WTC11 (cell line): ENCODE results near the gene SLAIN1. TPM values are rescaled to one million over a fixed set of nuclear protein-coding genes. Genes with fewer than 3 reads are reported as not detected.

Experiments
- ATAC-seq: fragments of 200-7000 bp; cut with Tn5 transposase; 2 replicates; pipeline ENCODE4 v1.10.0; 2021; ENCODE audit warnings: mild to moderate bottlenecking, moderate library complexity
- Bru-seq: library from RNA; stranded (reverse); fragments of 400-500 nt; gene quantifications from one replicate; lab custom pipeline; 2021; lab: Mats Ljungman, UMichigan
- CTCF ChIA-PET: fragments of 300-600 bp; sonication (Branson Sonifier 250); formaldehyde crosslinking; loops from one replicate; lab custom pipeline; 2021; ENCODE audit warnings: antibody characterized with exemption; lab: Charles Lee
- POLR2A ChIA-PET: fragments of 350-600 bp; sonication (Branson Sonifier 250); formaldehyde crosslinking; loops from one replicate; lab custom pipeline; 2021; ENCODE audit warnings: antibody characterized with exemption; lab: Charles Lee
- DNase-seq: peaks from one replicate; pipeline ENCODE4 v3.0.0; 2021; ENCODE audit warnings: low spot score
- H3K27ac Mint-ChIP-seq: 2 replicates; pipeline ENCODE4 v1.8.0; 2021; ENCODE audit warnings: mixed read lengths
- H3K27me3 Mint-ChIP-seq: 2 replicates; pipeline ENCODE4 v1.8.0; 2021; ENCODE audit warnings: low read depth, mild to moderate bottlenecking, moderate library complexity, mixed read lengths
- H3K36me3 Mint-ChIP-seq: 2 replicates; pipeline ENCODE4 v1.8.0; 2021; ENCODE audit warnings: mixed read lengths
- H3K4me1 Mint-ChIP-seq: 2 replicates; pipeline ENCODE4 v1.8.0; 2022; ENCODE audit warnings: mixed read lengths
- H3K4me3 Mint-ChIP-seq: 2 replicates; pipeline ENCODE4 v1.8.0; 2021; ENCODE audit warnings: mild to moderate bottlenecking, moderate library complexity, mixed read lengths
- H3K9me3 Mint-ChIP-seq: 2 replicates; pipeline ENCODE4 v1.8.0; 2021; ENCODE audit warnings: mixed read lengths
- ATF1 ChIP-seq: sonication (generic); formaldehyde crosslinking; IDR thresholded peaks from 2 replicates; pipeline ENCODE4 v1.8.1; 2023; ENCODE audit warnings: mild to moderate bottlenecking, moderate library complexity, missing genetic modification reagents
- CREM ChIP-seq: sonication (generic); formaldehyde crosslinking; IDR thresholded peaks from 2 replicates; pipeline ENCODE4 v1.8.1; 2022; ENCODE audit warnings: mild to moderate bottlenecking, missing genetic modification reagents, moderate library complexity
- IRF2 ChIP-seq: sonication (generic); formaldehyde crosslinking; IDR thresholded peaks from 2 replicates; pipeline ENCODE4 v1.8.0; 2022; ENCODE audit warnings: low read depth, missing genetic modification reagents, borderline replicate concordance
- JUN ChIP-seq: sonication (generic); formaldehyde crosslinking; IDR thresholded peaks from 2 replicates; pipeline ENCODE4 v1.8.0; 2023; ENCODE audit warnings: mild to moderate bottlenecking, missing genetic modification reagents
- KAT7 ChIP-seq: sonication (generic); formaldehyde crosslinking; IDR thresholded peaks from 2 replicates; pipeline ENCODE4 v1.8.1; 2023; ENCODE audit warnings: missing genetic modification reagents, mild to moderate bottlenecking, borderline replicate concordance
- SP1 ChIP-seq: sonication (generic); formaldehyde crosslinking; conservative IDR thresholded peaks from 2 replicates; pipeline ENCODE4 v1.8.1; 2022; ENCODE audit warnings: missing genetic modification reagents
- TP53 ChIP-seq: sonication (generic); formaldehyde crosslinking; IDR thresholded peaks from 2 replicates; pipeline ENCODE4 v1.8.1; 2023; ENCODE audit warnings: mild to moderate bottlenecking, missing genetic modification reagents
- ZNF232 ChIP-seq: sonication (generic); formaldehyde crosslinking; IDR thresholded peaks from 2 replicates; pipeline ENCODE4 v1.8.0; 2022; ENCODE audit warnings: mild to moderate bottlenecking, missing genetic modification reagents
- ZNF263 ChIP-seq: sonication (generic); formaldehyde crosslinking; IDR thresholded peaks from 2 replicates; pipeline ENCODE4 v1.8.1; 2022; ENCODE audit warnings: low read depth, mild to moderate bottlenecking, moderate library complexity, missing genetic modification reagents
- ZNF423 ChIP-seq: fragments of 250-450 bp; sonication (Bioruptor Pico); IDR thresholded peaks from 2 replicates; pipeline ENCODE4 v2.1.2; 2022; ENCODE audit warnings: mild to moderate bottlenecking, moderate library complexity
- long read RNA-seq, 3 experiments: library from RNA in 1 of 3; library from capped mRNA in 1 of 3; library from polyadenylated mRNA in 1 of 3; unstranded in 2 of 3; stranded (forward) in 1 of 3; transcript quantifications; one replicate each; pipeline ENCODE4 v2.0.0, GENCODE V29; 2021
- total RNA-seq: library from RNA; stranded (reverse); gene quantifications from 3 replicates; pipeline ENCODE4 v1.2.3, GENCODE V29; 2021
- TF ChIP-seq, protein P1 (sequence below): sonication (generic); formaldehyde crosslinking; IDR thresholded peaks from 2 replicates; pipeline ENCODE4 v1.8.1; 2023; ENCODE audit warnings: mild to moderate bottlenecking, missing genetic modification reagents
- TF ChIP-seq, protein P2 (sequence below): sonication (generic); formaldehyde crosslinking; IDR thresholded peaks from 2 replicates; pipeline ENCODE4 v1.8.1; 2022; ENCODE audit warnings: mild to moderate bottlenecking, moderate library complexity, missing genetic modification reagents
- TF ChIP-seq, protein P3 (sequence below): sonication (generic); formaldehyde crosslinking; IDR thresholded peaks from 2 replicates; pipeline ENCODE4 v1.8.0; 2022; ENCODE audit warnings: missing genetic modification reagents
- TF ChIP-seq, protein P4 (sequence below): fragments of 250-450 bp; sonication (Bioruptor Pico); IDR thresholded peaks from 2 replicates; pipeline ENCODE4 v1.9.0; 2021; ENCODE audit warnings: mild to moderate bottlenecking
- TF ChIP-seq, protein P5 (sequence below): sonication (generic); formaldehyde crosslinking; IDR thresholded peaks from 2 replicates; pipeline ENCODE4 v1.8.0; 2023; ENCODE audit warnings: missing genetic modification reagents, mild to moderate bottlenecking, borderline replicate concordance
- TF ChIP-seq, protein P6 (sequence below): sonication (generic); formaldehyde crosslinking; IDR thresholded peaks from 2 replicates; pipeline ENCODE4 v1.8.0; 2022; ENCODE audit warnings: mild to moderate bottlenecking, missing genetic modification reagents

The SLAIN1 gene
- total RNA-seq (29.7 to 33.1 TPM (median 32.0 TPM) in 3 replicates), Bru-seq, nascent RNA (percentile 92 among the genes with signal in this experiment)
- long read RNA-seq, experiment 1, transcript SLAIN1-206 (7 exons, 2,855 nt): major isoform, 110 of 264 reads
- long read RNA-seq, experiment 1, partial matches to known transcripts: 3 of 264 reads
- long read RNA-seq, experiment 1, other reads (novel, unspliced or antisense): 149 of 264 reads
- long read RNA-seq, experiment 2, transcript SLAIN1-206 (7 exons, 2,855 nt): major isoform, 9 of 32 reads
- long read RNA-seq, experiment 2, partial matches to known transcripts: 6 of 32 reads
- long read RNA-seq, experiment 2, other reads (novel, unspliced or antisense): 17 of 32 reads
- long read RNA-seq, experiment 3: 0 reads

DNA sequence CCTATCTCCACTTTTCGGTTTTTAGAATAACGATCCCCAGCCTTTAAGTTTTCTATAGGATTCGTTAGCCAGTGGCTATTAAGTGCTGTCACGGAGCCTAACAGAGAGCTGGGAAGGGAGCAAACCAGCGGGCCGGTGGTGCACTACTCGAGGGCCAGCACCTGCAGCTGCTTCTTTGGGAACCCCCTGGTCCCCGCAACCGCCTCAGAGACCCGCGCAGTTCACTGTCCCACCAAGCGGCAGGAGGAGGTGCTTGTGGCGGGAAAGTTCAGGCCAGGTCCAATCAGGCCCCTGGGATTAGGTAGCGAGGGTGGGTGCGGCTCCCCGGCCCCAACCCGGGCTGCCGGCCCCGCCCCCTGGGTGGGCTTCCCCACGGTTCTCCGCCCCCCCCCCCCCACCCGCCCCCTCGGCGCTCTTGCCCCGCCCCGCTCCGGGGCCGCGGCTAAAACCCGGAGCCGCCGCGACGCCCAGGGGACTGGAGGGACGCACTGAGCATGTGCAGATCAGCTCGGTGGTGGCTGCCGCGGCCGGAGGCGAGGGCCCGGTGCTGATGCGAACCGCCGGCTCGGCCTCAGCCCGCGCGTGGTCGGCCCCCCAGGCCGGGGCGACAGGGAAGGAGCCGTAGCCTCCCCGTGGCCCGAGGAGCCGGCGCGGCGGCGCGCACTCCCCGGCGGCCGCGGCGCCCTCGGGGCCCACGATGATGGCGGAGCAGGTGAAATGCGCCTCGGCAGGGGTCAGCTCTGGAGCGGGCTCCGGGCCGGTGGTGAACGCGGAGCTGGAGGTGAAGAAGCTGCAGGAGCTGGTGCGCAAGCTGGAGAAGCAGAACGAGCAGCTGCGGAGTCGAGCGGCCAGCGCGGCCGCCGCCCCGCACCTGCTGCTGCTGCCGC, at the start of gene SLAIN1:
TSS of gene SLAIN1 (plus strand) at position 471 of the 887 bp plus-strand sequence. CDS start at position 698, 227 bp downstream.
- ChIA-PET POLR2A (interaction anchor here (0.6 to 0.9 kb wide), 2 partner anchors 27 to 429 kb away, joined by 3 read pairs; no protein-coding TSS in a partner anchor), CTCF (interaction anchor here (0.6 to 2.9 kb wide), 4 partner anchors 8 to 219 kb away, joined by 3 to 12 read pairs (median 4); no protein-coding TSS in a partner anchor)
- peaks cover 39% of the 10 kb centered on the region for H3K4me1 Mint-ChIP-seq
- peaks cover 5% of the 10 kb centered on the region for H3K9me3 Mint-ChIP-seq
- peaks cover 7% of the 10 kb centered on the region for H3K27me3 Mint-ChIP-seq
- ATAC-seq (peak; percentile 95), DNase-seq (peak; percentile 90)
- peaks cover 6% of the 10 kb centered on the region; the same call in 1 of the 2 replicates for H3K36me3 Mint-ChIP-seq
- peak within 1 kb of the TSS; percentile 99 for H3K4me3 Mint-ChIP-seq
- H3K27ac Mint-ChIP-seq: peak within 1 kb of the TSS; percentile 91
- TF ChIP-seq, protein P1, sequence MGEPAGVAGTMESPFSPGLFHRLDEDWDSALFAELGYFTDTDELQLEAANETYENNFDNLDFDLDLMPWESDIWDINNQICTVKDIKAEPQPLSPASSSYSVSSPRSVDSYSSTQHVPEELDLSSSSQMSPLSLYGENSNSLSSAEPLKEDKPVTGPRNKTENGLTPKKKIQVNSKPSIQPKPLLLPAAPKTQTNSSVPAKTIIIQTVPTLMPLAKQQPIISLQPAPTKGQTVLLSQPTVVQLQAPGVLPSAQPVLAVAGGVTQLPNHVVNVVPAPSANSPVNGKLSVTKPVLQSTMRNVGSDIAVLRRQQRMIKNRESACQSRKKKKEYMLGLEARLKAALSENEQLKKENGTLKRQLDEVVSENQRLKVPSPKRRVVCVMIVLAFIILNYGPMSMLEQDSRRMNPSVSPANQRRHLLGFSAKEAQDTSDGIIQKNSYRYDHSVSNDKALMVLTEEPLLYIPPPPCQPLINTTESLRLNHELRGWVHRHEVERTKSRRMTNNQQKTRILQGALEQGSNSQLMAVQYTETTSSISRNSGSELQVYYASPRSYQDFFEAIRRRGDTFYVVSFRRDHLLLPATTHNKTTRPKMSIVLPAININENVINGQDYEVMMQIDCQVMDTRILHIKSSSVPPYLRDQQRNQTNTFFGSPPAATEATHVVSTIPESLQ (CRISPR knock-in tag): no peak
- TF ChIP-seq ZNF423 (CRISPR knock-in tag) (no peak), TP53 (peak; percentile 83; the same call in 1 of the 2 replicates), ZNF263 (CRISPR knock-in tag) (no peak), ATF1 (CRISPR knock-in tag) (no peak), CREM (CRISPR knock-in tag) (0 out of 2 replicates have a peak, but pooled peaks have one; percentile 48), IRF2 (CRISPR knock-in tag) (no peak), ZNF232 (CRISPR knock-in tag) (peak; percentile 68; the same call in 1 of the 2 replicates), JUN (0 out of 2 replicates have a peak, but pooled peaks have one; percentile 36), SP1 (peak; percentile 87), KAT7 (CRISPR knock-in tag) (0 out of 2 replicates have a peak, but pooled peaks have one; percentile 11)
- TF ChIP-seq, protein P2, sequence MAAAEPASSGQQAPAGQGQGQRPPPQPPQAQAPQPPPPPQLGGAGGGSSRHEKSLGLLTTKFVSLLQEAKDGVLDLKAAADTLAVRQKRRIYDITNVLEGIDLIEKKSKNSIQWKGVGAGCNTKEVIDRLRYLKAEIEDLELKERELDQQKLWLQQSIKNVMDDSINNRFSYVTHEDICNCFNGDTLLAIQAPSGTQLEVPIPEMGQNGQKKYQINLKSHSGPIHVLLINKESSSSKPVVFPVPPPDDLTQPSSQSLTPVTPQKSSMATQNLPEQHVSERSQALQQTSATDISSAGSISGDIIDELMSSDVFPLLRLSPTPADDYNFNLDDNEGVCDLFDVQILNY: peak; percentile 45; the same call in 1 of the 2 replicates
- TF ChIP-seq, protein P3, sequence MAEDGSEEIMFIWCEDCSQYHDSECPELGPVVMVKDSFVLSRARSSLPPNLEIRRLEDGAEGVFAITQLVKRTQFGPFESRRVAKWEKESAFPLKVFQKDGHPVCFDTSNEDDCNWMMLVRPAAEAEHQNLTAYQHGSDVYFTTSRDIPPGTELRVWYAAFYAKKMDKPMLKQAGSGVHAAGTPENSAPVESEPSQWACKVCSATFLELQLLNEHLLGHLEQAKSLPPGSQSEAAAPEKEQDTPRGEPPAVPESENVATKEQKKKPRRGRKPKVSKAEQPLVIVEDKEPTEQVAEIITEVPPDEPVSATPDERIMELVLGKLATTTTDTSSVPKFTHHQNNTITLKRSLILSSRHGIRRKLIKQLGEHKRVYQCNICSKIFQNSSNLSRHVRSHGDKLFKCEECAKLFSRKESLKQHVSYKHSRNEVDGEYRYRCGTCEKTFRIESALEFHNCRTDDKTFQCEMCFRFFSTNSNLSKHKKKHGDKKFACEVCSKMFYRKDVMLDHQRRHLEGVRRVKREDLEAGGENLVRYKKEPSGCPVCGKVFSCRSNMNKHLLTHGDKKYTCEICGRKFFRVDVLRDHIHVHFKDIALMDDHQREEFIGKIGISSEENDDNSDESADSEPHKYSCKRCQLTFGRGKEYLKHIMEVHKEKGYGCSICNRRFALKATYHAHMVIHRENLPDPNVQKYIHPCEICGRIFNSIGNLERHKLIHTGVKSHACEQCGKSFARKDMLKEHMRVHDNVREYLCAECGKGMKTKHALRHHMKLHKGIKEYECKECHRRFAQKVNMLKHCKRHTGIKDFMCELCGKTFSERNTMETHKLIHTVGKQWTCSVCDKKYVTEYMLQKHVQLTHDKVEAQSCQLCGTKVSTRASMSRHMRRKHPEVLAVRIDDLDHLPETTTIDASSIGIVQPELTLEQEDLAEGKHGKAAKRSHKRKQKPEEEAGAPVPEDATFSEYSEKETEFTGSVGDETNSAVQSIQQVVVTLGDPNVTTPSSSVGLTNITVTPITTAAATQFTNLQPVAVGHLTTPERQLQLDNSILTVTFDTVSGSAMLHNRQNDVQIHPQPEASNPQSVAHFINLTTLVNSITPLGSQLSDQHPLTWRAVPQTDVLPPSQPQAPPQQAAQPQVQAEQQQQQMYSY (CRISPR knock-in tag): peak; percentile 97
- TF ChIP-seq, protein P4, sequence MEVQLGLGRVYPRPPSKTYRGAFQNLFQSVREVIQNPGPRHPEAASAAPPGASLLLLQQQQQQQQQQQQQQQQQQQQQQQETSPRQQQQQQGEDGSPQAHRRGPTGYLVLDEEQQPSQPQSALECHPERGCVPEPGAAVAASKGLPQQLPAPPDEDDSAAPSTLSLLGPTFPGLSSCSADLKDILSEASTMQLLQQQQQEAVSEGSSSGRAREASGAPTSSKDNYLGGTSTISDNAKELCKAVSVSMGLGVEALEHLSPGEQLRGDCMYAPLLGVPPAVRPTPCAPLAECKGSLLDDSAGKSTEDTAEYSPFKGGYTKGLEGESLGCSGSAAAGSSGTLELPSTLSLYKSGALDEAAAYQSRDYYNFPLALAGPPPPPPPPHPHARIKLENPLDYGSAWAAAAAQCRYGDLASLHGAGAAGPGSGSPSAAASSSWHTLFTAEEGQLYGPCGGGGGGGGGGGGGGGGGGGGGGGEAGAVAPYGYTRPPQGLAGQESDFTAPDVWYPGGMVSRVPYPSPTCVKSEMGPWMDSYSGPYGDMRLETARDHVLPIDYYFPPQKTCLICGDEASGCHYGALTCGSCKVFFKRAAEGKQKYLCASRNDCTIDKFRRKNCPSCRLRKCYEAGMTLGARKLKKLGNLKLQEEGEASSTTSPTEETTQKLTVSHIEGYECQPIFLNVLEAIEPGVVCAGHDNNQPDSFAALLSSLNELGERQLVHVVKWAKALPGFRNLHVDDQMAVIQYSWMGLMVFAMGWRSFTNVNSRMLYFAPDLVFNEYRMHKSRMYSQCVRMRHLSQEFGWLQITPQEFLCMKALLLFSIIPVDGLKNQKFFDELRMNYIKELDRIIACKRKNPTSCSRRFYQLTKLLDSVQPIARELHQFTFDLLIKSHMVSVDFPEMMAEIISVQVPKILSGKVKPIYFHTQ: no peak
- TF ChIP-seq, protein P5, sequence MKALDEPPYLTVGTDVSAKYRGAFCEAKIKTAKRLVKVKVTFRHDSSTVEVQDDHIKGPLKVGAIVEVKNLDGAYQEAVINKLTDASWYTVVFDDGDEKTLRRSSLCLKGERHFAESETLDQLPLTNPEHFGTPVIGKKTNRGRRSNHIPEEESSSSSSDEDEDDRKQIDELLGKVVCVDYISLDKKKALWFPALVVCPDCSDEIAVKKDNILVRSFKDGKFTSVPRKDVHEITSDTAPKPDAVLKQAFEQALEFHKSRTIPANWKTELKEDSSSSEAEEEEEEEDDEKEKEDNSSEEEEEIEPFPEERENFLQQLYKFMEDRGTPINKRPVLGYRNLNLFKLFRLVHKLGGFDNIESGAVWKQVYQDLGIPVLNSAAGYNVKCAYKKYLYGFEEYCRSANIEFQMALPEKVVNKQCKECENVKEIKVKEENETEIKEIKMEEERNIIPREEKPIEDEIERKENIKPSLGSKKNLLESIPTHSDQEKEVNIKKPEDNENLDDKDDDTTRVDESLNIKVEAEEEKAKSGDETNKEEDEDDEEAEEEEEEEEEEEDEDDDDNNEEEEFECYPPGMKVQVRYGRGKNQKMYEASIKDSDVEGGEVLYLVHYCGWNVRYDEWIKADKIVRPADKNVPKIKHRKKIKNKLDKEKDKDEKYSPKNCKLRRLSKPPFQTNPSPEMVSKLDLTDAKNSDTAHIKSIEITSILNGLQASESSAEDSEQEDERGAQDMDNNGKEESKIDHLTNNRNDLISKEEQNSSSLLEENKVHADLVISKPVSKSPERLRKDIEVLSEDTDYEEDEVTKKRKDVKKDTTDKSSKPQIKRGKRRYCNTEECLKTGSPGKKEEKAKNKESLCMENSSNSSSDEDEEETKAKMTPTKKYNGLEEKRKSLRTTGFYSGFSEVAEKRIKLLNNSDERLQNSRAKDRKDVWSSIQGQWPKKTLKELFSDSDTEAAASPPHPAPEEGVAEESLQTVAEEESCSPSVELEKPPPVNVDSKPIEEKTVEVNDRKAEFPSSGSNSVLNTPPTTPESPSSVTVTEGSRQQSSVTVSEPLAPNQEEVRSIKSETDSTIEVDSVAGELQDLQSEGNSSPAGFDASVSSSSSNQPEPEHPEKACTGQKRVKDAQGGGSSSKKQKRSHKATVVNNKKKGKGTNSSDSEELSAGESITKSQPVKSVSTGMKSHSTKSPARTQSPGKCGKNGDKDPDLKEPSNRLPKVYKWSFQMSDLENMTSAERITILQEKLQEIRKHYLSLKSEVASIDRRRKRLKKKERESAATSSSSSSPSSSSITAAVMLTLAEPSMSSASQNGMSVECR: 0 out of 2 replicates have a peak, but pooled peaks have one; percentile 4
- TF ChIP-seq, protein P6, sequence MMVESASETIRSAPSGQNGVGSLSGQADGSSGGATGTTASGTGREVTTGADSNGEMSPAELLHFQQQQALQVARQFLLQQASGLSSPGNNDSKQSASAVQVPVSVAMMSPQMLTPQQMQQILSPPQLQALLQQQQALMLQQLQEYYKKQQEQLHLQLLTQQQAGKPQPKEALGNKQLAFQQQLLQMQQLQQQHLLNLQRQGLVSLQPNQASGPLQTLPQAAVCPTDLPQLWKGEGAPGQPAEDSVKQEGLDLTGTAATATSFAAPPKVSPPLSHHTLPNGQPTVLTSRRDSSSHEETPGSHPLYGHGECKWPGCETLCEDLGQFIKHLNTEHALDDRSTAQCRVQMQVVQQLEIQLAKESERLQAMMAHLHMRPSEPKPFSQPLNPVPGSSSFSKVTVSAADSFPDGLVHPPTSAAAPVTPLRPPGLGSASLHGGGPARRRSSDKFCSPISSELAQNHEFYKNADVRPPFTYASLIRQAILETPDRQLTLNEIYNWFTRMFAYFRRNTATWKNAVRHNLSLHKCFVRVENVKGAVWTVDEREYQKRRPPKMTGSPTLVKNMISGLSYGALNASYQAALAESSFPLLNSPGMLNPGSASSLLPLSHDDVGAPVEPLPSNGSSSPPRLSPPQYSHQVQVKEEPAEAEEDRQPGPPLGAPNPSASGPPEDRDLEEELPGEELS (CRISPR knock-in tag): peak; percentile 66; the same call in 1 of the 2 replicates
